Adrenal gland (tissue), 5 donors: ENCODE data around the gene NLRP9.

ENCODE experiments used
- CTCF ChIP-seq, 6 experiments: fragments of 450-650 bp in 4 of 6; fragments of 200-600 bp in 2 of 6; sonication (generic) in 1 of 6; IDR thresholded peaks; 1 replicate in 5 of 6; 2 replicates in 1 of 6; pipeline versions ENCODE4 v1.5.1 to v1.8.0; 2016 to 2021; ENCODE audit warnings: antibody characterized with exemption in 6 of 6, mild to moderate bottlenecking in 2 of 6, moderate library complexity in 1 of 6
- POLR2A ChIP-seq, 2 donors: fragments of 450-650 bp; IDR thresholded peaks; one replicate each; pipeline ENCODE4 v1.6.1; 2017; ENCODE audit warnings: antibody characterized with exemption in 2 of 2, mild to moderate bottlenecking in 2 of 2, moderate library complexity in 1 of 2
- donor health status: DM: no; HTN: no; CAD: no.

GRCh38 chr19:55668603-55669348 lies 69.4 kb downstream of the NLRP9 start:
- no peak for TF ChIP-seq POLR2A (IDR thresholded peaks at IDR 0.05)
- TF ChIP-seq CTCF (IDR thresholded peaks at IDR 0.05): no peak
